Left ventricle myocardium inferior (tissue), 1 donor: Measurements from ENCODE around the gene SBK2. TPM values are rescaled to one million over a fixed set of nuclear protein-coding genes. Genes with fewer than 3 reads are reported as not detected.
"Not testable (repeated sequence)": the region's sequence is repeated elsewhere in the genome, so short reads cannot be mapped to it uniquely, and the experiment has no call there.

ENCODE experiments used
- DNase-seq: peaks from one replicate; pipeline ENCODE4 v3.0.0-alpha.2; 2020
- H3K27ac ChIP-seq: fragments of 200-600 bp; replicated peaks from 2 replicates; pipeline ENCODE4 v1.8.0; 2021
- H3K27me3 ChIP-seq: fragments of 200-600 bp; 2 replicates; pipeline ENCODE4 v1.8.0; 2021; ENCODE audit warnings: low read depth
- H3K36me3 ChIP-seq: fragments of 200-600 bp; 2 replicates; pipeline ENCODE4 v1.8.0; 2021
- H3K4me1 ChIP-seq: fragments of 200-600 bp; 2 replicates; pipeline ENCODE4 v1.8.0; 2021
- H3K4me3 ChIP-seq: fragments of 200-600 bp; 2 replicates; pipeline ENCODE4 v1.8.0; 2021; ENCODE audit warnings: mild to moderate bottlenecking, moderate library complexity
- H3K9me3 ChIP-seq: fragments of 200-600 bp; replicated peaks from 2 replicates; pipeline ENCODE4 v1.8.0; 2021
- CTCF ChIP-seq: fragments of 200-600 bp; IDR thresholded peaks from 2 replicates; pipeline ENCODE4 v1.8.0; 2021; ENCODE audit warnings: antibody characterized with exemption, mild to moderate bottlenecking, borderline replicate concordance
- intact Hi-C: fragments of 100-400 bp; cut with micrococcal nuclease; formaldehyde crosslinking; loops from one replicate; pipeline ENCODE4 v1.11.0; 2022
- long read RNA-seq: library from polyadenylated mRNA; unstranded; transcript quantifications from one replicate; pipeline ENCODE4 v2.0.0, GENCODE V29; 2021
- total RNA-seq: library from RNA; stranded (reverse); fragmentation: NEBNext Ultra II Directional; extraction: Animal tissue kit (Norgen Biotek cat#: 25700); gene quantifications from one replicate; pipeline ENCODE4 v1.2.1, GENCODE V29; 2021
- donor health status: DM: no; HTN: yes; CAD: no; lungs with severe emphysema.

Gene SBK2
- total RNA-seq, result 6.5 TPM
- long read RNA-seq, transcript SBK2-202 (4 exons, 1,085 nt), result major isoform, 6 of 13 reads
- long read RNA-seq, partial matches to known transcripts, result 0 of 13 reads
- long read RNA-seq, other reads (novel, unspliced or antisense), result 7 of 13 reads

GRCh38 chr19:55536951-55537740, at the start of gene SBK2:
TSS of gene SBK2 (minus strand) at chr19:55537133. CDS start at chr19:55536294, 839 bp downstream.
- Histone ChIP-seq H3K27me3 (peaks cover 3% of the 10 kb centered on the region), H3K36me3 (no peaks in the 10 kb centered on the region), H3K4me3 (peak within 1 kb of the TSS; percentile 56), H3K27ac (no peak within 1 kb of the TSS), H3K4me1 (no peaks in the 10 kb centered on the region), H3K9me3 (no peaks in the 10 kb centered on the region)
- intact Hi-C loops, result no loop called here
- peak; percentile 51 for TF ChIP-seq CTCF
- no peak for DNase-seq

DNA sequence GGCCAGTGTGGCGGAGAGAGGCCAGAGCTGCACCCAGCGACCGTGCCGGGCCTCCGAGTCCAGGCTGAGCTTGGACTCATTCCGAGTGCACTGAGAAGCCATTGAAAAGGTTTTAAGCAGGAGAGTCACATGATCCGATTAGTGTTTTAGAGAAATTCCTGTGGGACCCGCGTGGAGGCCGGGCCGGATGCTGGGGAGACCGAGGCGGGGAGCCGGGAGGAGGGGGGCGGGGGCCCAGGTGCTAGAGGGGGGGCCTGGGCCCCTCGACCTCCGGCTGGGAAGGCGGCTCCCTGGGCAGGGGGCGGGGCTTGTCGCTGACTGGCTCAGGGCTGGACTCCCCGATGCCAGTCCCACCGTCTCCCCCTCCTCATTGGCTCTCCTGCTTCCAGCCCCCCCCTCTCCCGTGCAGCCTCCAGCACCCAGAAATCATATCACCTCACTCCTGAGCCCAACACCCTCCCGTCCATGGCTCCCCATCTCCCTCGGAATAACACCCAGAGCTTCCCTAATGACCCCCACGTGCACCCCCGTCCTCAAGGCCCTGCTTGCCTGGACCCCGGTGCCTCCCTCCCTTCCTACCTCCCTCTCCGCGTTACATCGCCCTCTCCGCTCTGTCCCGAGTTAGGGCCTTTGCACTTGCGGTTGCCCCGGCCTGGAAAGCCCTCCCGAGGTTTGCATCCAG, 48.9 kb upstream of the SBK2 start:
- DNase-seq, result peak; percentile 80
- no peaks in the 10 kb centered on the region for H3K27me3 ChIP-seq
- no peak for TF ChIP-seq CTCF
- H3K9me3 ChIP-seq, result no peaks in the 10 kb centered on the region
- H3K27ac ChIP-seq, result peak overlapping the region; percentile 83
- H3K4me1 ChIP-seq, result peaks cover 45% of the 10 kb centered on the region
- peak overlapping the region; percentile 61 for H3K4me3 ChIP-seq
- intact Hi-C loops, result no loop called here
- no peaks in the 10 kb centered on the region for H3K36me3 ChIP-seq

DNA sequence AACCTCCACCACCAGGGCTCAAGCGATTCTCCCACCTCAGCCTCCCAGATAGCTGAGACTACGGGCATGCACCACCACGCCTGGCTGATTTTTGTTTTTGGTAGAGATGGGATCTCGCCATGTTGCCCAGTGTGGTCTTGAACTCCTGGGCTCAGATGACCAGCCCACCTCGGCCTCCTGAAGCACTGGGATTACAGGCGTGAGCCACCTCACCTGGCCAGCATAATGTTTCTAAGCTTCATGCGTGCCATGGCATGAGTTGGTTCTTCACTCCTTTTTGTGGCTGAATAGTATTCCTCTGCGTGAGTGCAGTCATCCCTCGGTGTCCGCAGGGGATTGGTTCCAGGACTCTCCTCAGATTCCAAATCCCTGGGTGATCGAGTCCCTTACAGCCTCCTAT, 47.9 kb upstream of the SBK2 start:
- Histone ChIP-seq H3K4me1 (peaks cover 53% of the 10 kb centered on the region), H3K27me3 (no peaks in the 10 kb centered on the region), H3K9me3 (no peaks in the 10 kb centered on the region), H3K4me3 (no peak overlapping the region), H3K27ac (no peak overlapping the region), H3K36me3 (no peaks in the 10 kb centered on the region)
- no peak for TF ChIP-seq CTCF
- DNase-seq, result no peak
- intact Hi-C loops, result no loop called here

GRCh38 chr19:55583897-55584296, 47.0 kb upstream of the SBK2 start:
- H3K4me1 ChIP-seq, result peaks cover 58% of the 10 kb centered on the region
- H3K9me3 ChIP-seq, intact Hi-C loops, DNase-seq, H3K36me3 ChIP-seq, H3K27me3 ChIP-seq, H3K4me3 ChIP-seq, H3K27ac ChIP-seq: not testable (repeated sequence)

DNA sequence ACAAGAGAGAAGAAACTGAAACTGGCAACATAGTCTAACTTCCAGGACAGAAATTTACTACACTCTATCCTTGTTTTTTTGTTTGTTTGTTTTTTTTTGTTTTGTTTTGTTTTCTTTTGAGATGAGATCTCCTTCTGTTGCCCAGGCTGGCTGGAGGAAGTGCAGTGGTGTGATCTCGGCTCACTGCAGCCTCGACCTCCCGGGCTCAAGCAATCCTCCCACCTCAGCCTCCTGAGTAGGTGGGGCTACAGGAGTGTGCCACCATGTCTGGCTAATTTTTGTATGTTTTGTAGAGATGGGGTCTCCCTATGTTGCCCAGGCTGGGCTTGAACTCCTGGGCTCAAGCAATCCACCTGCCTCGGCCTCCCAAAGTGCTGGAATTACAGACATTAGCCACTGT, 45.4 kb upstream of the SBK2 start:
- H3K4me3 ChIP-seq, H3K9me3 ChIP-seq, H3K27me3 ChIP-seq, DNase-seq, intact Hi-C loops: not testable (repeated sequence)
- H3K36me3 ChIP-seq, result peaks cover 22% of the 10 kb centered on the region
- peaks cover 52% of the 10 kb centered on the region for H3K4me1 ChIP-seq
- H3K27ac ChIP-seq, result peak overlapping the region; percentile 97

DNA sequence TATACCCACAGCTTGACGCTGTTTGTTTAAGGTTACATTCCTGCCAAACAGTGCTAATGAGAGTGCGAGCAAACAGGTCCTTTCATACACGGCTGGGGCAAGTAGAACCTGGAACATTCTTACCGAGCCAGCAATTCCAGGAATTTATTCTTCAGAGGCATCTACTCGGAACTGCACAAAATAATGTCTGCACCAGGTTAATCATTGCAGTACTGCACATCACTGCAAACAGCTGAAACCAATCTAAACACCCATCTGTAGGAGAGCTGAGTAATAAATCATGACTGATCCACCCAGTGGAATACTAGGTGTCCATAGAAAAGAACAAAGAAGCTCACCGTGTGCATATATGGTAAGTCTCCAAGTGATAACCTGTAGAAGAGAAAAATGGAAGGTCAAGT, 44.9 kb upstream of the SBK2 start:
- Histone ChIP-seq H3K27me3 (no peaks in the 10 kb centered on the region), H3K4me1 (peaks cover 48% of the 10 kb centered on the region), H3K9me3 (no peaks in the 10 kb centered on the region), H3K36me3 (peaks cover 27% of the 10 kb centered on the region), H3K27ac (peak overlapping the region; percentile 97), H3K4me3 (no peak overlapping the region)
- intact Hi-C loops, result no loop called here
- no peak for TF ChIP-seq CTCF
- no peak for DNase-seq
